Aorta (tissue), 5 donors: Measurements from ENCODE around the gene SLC6A7. TPM values are rescaled to one million over a fixed set of nuclear protein-coding genes. Genes with fewer than 3 reads are reported as not detected.

Experiments
- ATAC-seq: fragments of 200-7000 bp; cut with Tn5 transposase; one replicate; pipeline ENCODE4 v1.9.1; 2022; ENCODE audit warnings: moderate library complexity; ENCODE audit not compliant: low FRiP score
- DNase-seq, 2 donors: peaks; one replicate each; pipeline ENCODE4 v3.0.0-alpha.2; 2020
- H3K27ac ChIP-seq, 2 donors: one replicate each; pipeline ENCODE4 v1.5.1; 2013; ENCODE audit warnings: low read length in 2 of 2, mild to moderate bottlenecking in 2 of 2, moderate library complexity in 2 of 2, control low read depth in 1 of 2, inconsistent platforms in 1 of 2, low read depth in 1 of 2
- H3K27me3 ChIP-seq, 2 donors: one replicate each; pipeline ENCODE4 v1.6.1; 2013; ENCODE audit warnings: control low read depth in 1 of 2, low read length in 1 of 2, mild to moderate bottlenecking in 1 of 2, moderate library complexity in 1 of 2; ENCODE audit not compliant: insufficient read depth in 2 of 2, control insufficient read depth in 1 of 2
- H3K36me3 ChIP-seq, 2 donors: one replicate each; pipeline ENCODE4 v1.6.1; 2013; ENCODE audit warnings: control low read depth in 1 of 2, low read length in 1 of 2, mild to moderate bottlenecking in 1 of 2; ENCODE audit not compliant: insufficient read depth in 2 of 2, control insufficient read depth in 1 of 2
- H3K4me1 ChIP-seq, 2 donors: one replicate each; pipeline ENCODE4 v1.6.1; 2013; ENCODE audit warnings: low read length in 2 of 2, control low read depth in 1 of 2, mild to moderate bottlenecking in 1 of 2, moderate library complexity in 1 of 2; ENCODE audit not compliant: insufficient read depth in 2 of 2, control insufficient read depth in 1 of 2
- H3K4me3 ChIP-seq, 2 donors: one replicate each; pipeline ENCODE4 v1.5.1; 2013; ENCODE audit warnings: low read length in 2 of 2, control low read depth in 1 of 2, mild to moderate bottlenecking in 1 of 2
- H3K9me3 ChIP-seq: one replicate; pipeline ENCODE4 v1.6.1; 2013; ENCODE audit warnings: mild to moderate bottlenecking, low read length; ENCODE audit not compliant: control insufficient read depth
- WGBS, 2 donors: extraction: QIAGEN DNeasy Blood & Tissue Kit; methylation state at CpG; one replicate each; pipeline ENCODE4 v1.1.7; 2013; 5-methylcytosine and 5-hydroxymethylcytosine counted together
- intact Hi-C, 2 donors: fragments of 100-400 bp; cut with DNase I; formaldehyde crosslinking; loops; one replicate each; pipeline versions ENCODE4 v1.14.2 to v1.15.0; 2022
- polyA plus RNA-seq, 2 donors: library from polyadenylated mRNA; stranded (reverse); fragments of 200-250 nt; gene quantifications; one replicate each; pipeline ENCODE4 v1.2.3, GENCODE V29; 2013
- total RNA-seq, 2 donors: library from RNA; stranded (reverse); fragmentation: NEBNext Ultra II Directional; extraction: Animal tissue kit (Norgen Biotek cat#: 25700); gene quantifications; one replicate each; pipeline ENCODE4 v1.2.1, GENCODE V29; 2021
- donor health status: healthy with polysubstance abuse.
- donor health status: Bipolar disorder and iron deficiency.
- donor health status: DM: no; HTN: no; CAD: no.
- donor health status: DM: no; HTN: no; CAD: no.
- donor health status: DM: yes; HTN: yes; CAD: no.

Gene SLC6A7
- total and polyA plus RNA-seq, 4 donors, result 0.25 to 0.41 TPM; not detected in 2

- no peak for ATAC-seq
- Histone ChIP-seq H3K36me3 (no peaks in the 10 kb centered on the region), H3K27me3 (no peaks in the 10 kb centered on the region), H3K4me3 (no peak overlapping the region), H3K4me1 (peaks cover 0 to 2% of the 10 kb centered on the region in 2 donors), H3K27ac (peak overlapping the region; percentile 2 to 58), H3K9me3 (no peaks in the 10 kb centered on the region)
- DNase-seq, result peak; percentile 79 to 85
- intact Hi-C loops, result loop anchor here (2.0 kb wide), 2 partner anchors 29 to 59 kb away; no protein-coding TSS in a partner anchor
- 3 to 11% methylated on average over 8 to 9 of the region's 9 CpGs for WGBS, 2 donors
These were observed 30.1 kb upstream of the SLC6A7 start for GRCh38 chr5:150159741-150160179.

- peaks cover 0 to 2% of the 10 kb centered on the region in 2 donors for H3K4me1 ChIP-seq
- H3K9me3 ChIP-seq, result no peaks in the 10 kb centered on the region
- peak overlapping the region; percentile 2 to 58 for H3K27ac ChIP-seq
- no peak for DNase-seq
- no peak overlapping the region for H3K4me3 ChIP-seq
- no peaks in the 10 kb centered on the region for H3K27me3 ChIP-seq
- H3K36me3 ChIP-seq, result no peaks in the 10 kb centered on the region
- no peak for ATAC-seq
- 55 to 60% methylated on average over 5 of the region's 5 CpGs for WGBS, 2 donors
- intact Hi-C loops, result loop anchor here (1.0 to 2.0 kb wide), 3 partner anchors 30 to 58 kb away; no protein-coding TSS in a partner anchor
These were observed 29.3 kb upstream of the SLC6A7 start for GRCh38 chr5:150160448-150161081.

- ATAC-seq (peak; percentile 84), DNase-seq (peak; percentile 91 to 97)
- H3K9me3 ChIP-seq, result no peaks in the 10 kb centered on the region
- intact Hi-C loops, result loop anchor here (1.0 to 2.0 kb wide), 3 partner anchors 31 to 57 kb away; no protein-coding TSS in a partner anchor
- no peaks in the 10 kb centered on the region for H3K27me3 ChIP-seq
- peak overlapping the region in 1 of 2 donors; percentile 26 for H3K27ac ChIP-seq
- peaks cover 0 to 2% of the 10 kb centered on the region in 2 donors for H3K4me1 ChIP-seq
- no peaks in the 10 kb centered on the region for H3K36me3 ChIP-seq
- no peak overlapping the region for H3K4me3 ChIP-seq
- 44 to 48% methylated on average over 14 of the region's 14 CpGs for WGBS, 2 donors
These were observed 28.4 kb upstream of the SLC6A7 start for GRCh38 chr5:150161242-150162141.

GRCh38 chr5:150162142-150162513 is 27.7 kb upstream of the SLC6A7 start:
- Histone ChIP-seq H3K4me3 (no peak overlapping the region), H3K27me3 (no peaks in the 10 kb centered on the region), H3K4me1 (peaks cover 0 to 2% of the 10 kb centered on the region in 2 donors), H3K9me3 (no peaks in the 10 kb centered on the region), H3K36me3 (no peaks in the 10 kb centered on the region), H3K27ac (no peak overlapping the region)
- no peak for DNase-seq
- intact Hi-C loops, result no loop called here
- no peak for ATAC-seq
- WGBS, 2 donors, result 88 to 97% methylated on average over 3 of the region's 3 CpGs

- Histone ChIP-seq H3K36me3 (no peaks in the 10 kb centered on the region), H3K9me3 (no peaks in the 10 kb centered on the region), H3K4me1 (peaks cover 0 to 2% of the 10 kb centered on the region in 2 donors), H3K4me3 (no peak overlapping the region), H3K27me3 (no peaks in the 10 kb centered on the region), H3K27ac (no peak overlapping the region)
- WGBS, 2 donors, result 40 to 54% methylated on average over 3 of the region's 3 CpGs
- no peak for ATAC-seq
- no peak for DNase-seq
- intact Hi-C loops, result no loop called here
These were observed 26.8 kb upstream of the SLC6A7 start for GRCh38 chr5:150163035-150163434.

- WGBS, 2 donors, result 11 to 16% methylated on average over 12 to 13 of the region's 13 CpGs
- Histone ChIP-seq H3K9me3 (no peaks in the 10 kb centered on the region), H3K4me3 (no peak overlapping the region), H3K4me1 (no peaks in the 10 kb centered on the region), H3K27ac (no peak overlapping the region), H3K36me3 (no peaks in the 10 kb centered on the region), H3K27me3 (no peaks in the 10 kb centered on the region)
- ATAC-seq (peak; percentile 42), DNase-seq (peak; percentile 80 to 90)
- intact Hi-C loops, result no loop called here
These were observed 26.3 kb upstream of the SLC6A7 start for GRCh38 chr5:150163547-150164059.

GRCh38 chr5:150164211-150164980 is 25.5 kb upstream of the SLC6A7 start:
- DNase-seq, result no peak
- H3K4me1 ChIP-seq, result no peaks in the 10 kb centered on the region
- H3K27me3 ChIP-seq, result no peaks in the 10 kb centered on the region
- no peaks in the 10 kb centered on the region for H3K9me3 ChIP-seq
- no peak for ATAC-seq
- no peaks in the 10 kb centered on the region for H3K36me3 ChIP-seq
- H3K27ac ChIP-seq, result no peak overlapping the region
- no peak overlapping the region for H3K4me3 ChIP-seq
- intact Hi-C loops, result no loop called here
- WGBS, 2 donors, result 67 to 68% methylated on average over 6 of the region's 6 CpGs

- Histone ChIP-seq H3K4me3 (no peak overlapping the region), H3K27me3 (no peaks in the 10 kb centered on the region), H3K9me3 (no peaks in the 10 kb centered on the region), H3K4me1 (no peaks in the 10 kb centered on the region), H3K36me3 (no peaks in the 10 kb centered on the region), H3K27ac (no peak overlapping the region)
- 84 to 88% methylated on average over 26 to 27 of the region's 27 CpGs for WGBS, 2 donors
- intact Hi-C loops, result no loop called here
- DNase-seq (no peak), ATAC-seq (no peak)
These were observed 23.7 kb upstream of the SLC6A7 start for GRCh38 chr5:150166037-150166649.
